Stimulated activated CD4-positive, alpha-beta T cell treated with anti-CD3 and anti-CD28 coated beads, Interleukin-2, amount 100 ng/mL, for 48 hours (primary cell): ENCODE results near the gene PPIB.

Experiments
- DNase-seq, 2 donors: peaks; one replicate each; pipeline ENCODE4 v3.0.0-alpha.2; 2020

PPIB gene

GRCh38 chr15:64157599-64158125 lies 5.2 kb downstream of the PPIB start:
- DNase-seq, result no peak

GRCh38 chr15:64156652-64157331 lies 6.0 kb downstream of the PPIB start:
- no peak for DNase-seq

- no peak for DNase-seq
Observed at GRCh38 chr15:64155802-64156651, 6.8 kb downstream of the PPIB start.

GRCh38 chr15:64153480-64154367 lies 9.1 kb downstream of the PPIB start:
- DNase-seq, result peak; percentile 96

GRCh38 chr15:64152507-64153387 lies 10.1 kb downstream of the PPIB start:
- no peak for DNase-seq

- DNase-seq, result no peak
Observed at GRCh38 chr15:64151727-64152506, 10.9 kb downstream of the PPIB start, which contains the start of gene SNX22. Gene SNX22, plus strand, starts transcription at chr15:64151731. Its CDS starts 45 bp downstream, at chr15:64151776.

GRCh38 chr15:64149893-64150578 lies 12.8 kb downstream of the PPIB start:
- no peak for DNase-seq

GRCh38 chr15:64149424-64149823 lies 13.4 kb downstream of the PPIB start:
- DNase-seq, result no peak

- no peak for DNase-seq
Observed at GRCh38 chr15:64148581-64148980, 14.2 kb downstream of the PPIB start.

- DNase-seq, result no peak
Observed at GRCh38 chr15:64148168-64148567, 14.7 kb downstream of the PPIB start.

- DNase-seq, result no peak
Observed at GRCh38 chr15:64146885-64147681, 15.7 kb downstream of the PPIB start.

GRCh38 chr15:64146520-64146884 lies 16.3 kb downstream of the PPIB start:
- DNase-seq, result no peak

- no peak for DNase-seq
Observed at GRCh38 chr15:64146041-64146440, 16.8 kb downstream of the PPIB start.

GRCh38 chr15:64144565-64145281 lies 18.1 kb downstream of the PPIB start:
- no peak for DNase-seq

- DNase-seq, result no peak
Observed at GRCh38 chr15:64144192-64144564, 18.6 kb downstream of the PPIB start.

- DNase-seq, result no peak
Observed at GRCh38 chr15:64143276-64143675, 19.5 kb downstream of the PPIB start.

GRCh38 chr15:64141798-64142512 lies 20.9 kb downstream of the PPIB start:
- DNase-seq, result no peak

- no peak for DNase-seq
Observed at GRCh38 chr15:64138331-64138941, 24.4 kb downstream of the PPIB start.
